Measurements from ENCODE around the gene WDR36.

Gene WDR36

DNA sequence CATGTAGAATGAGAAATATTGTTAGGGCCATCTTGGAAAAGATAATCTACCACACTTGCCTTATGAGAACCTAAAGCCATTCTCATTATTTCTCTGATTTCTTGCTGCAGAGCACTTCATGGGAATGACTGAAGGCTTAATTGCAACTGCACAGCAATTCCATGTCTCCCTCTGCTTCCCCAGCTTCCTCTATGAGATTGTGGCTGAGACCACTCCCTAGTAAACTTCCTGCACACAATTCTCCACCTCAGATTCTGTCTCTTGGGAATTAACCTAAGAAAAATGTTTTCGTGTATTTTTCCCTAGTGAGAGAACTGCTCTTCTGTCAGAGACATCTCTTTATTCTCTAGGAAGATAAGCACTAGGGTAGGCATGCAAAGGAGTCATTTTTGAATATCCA is 76.5 kb downstream of the WDR36 start:
- WGBS = no CpG with 5 or more reads among the region's 1 CpG

DNA sequence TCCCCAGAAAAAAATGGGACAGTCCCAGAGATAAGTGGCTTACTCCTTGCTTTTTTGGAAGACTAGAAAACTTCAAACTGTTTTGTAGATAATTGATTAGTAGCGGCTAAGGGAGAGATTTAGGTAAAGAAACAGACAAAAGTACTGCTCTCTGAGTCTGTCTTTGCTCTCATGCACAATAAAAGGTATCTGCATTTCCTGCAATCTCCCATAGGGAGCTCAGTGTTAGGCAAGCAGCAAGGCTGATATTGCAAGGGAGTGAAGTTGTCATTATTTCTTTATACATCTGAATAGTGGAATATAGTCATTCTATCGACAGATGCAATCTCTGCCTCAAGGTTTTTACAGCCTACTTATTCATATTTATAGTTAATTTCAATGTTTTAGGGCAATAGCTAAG is 77.1 kb downstream of the WDR36 start:
- DNase-seq = no peak
- no peak overlapping the region for H4K8ac ChIP-seq (ENCODE audit: low read length)
- H3K27ac ChIP-seq (ENCODE audit: low read length, poor library complexity, severe bottlenecking) = no peak overlapping the region
- H2BK12ac ChIP-seq (ENCODE audit: low read length in 2 of 2) = no peak overlapping the region
- H3K9ac ChIP-seq (ENCODE audit: low read length) = no peak overlapping the region
- H2BK15ac ChIP-seq (ENCODE audit: low read depth, poor library complexity, severe bottlenecking) = no peak overlapping the region
- H3K36me3 ChIP-seq (ENCODE audit: control insufficient read depth in 1 of 2, insufficient read depth in 2 of 2, low read depth in 1 of 2, low read length in 2 of 2) = no peaks in the 10 kb centered on the region
- no peak overlapping the region for H3K18ac ChIP-seq (ENCODE audit: low read depth in 1 of 2, low read length in 2 of 2)
- H4K91ac ChIP-seq (ENCODE audit: low read length) = no peak overlapping the region
- H3K4ac ChIP-seq (ENCODE audit: low read depth in 1 of 2, low read length in 2 of 2) = no peak overlapping the region
- no peak overlapping the region for H3K4me3 ChIP-seq (ENCODE audit: insufficient read depth in 1 of 2, low read depth in 1 of 2, low read length in 2 of 2)
- no peak overlapping the region for H3K14ac ChIP-seq (ENCODE audit: low read length in 2 of 2)
- no peaks in the 10 kb centered on the region for H3K79me1 ChIP-seq (replicated peaks; ENCODE audit: low read length, poor library complexity, severe bottlenecking)
- H2BK5ac ChIP-seq (ENCODE audit: low read depth, low read length, poor library complexity, severe bottlenecking) = no peak overlapping the region
- H3K9me3 ChIP-seq (ENCODE audit: control insufficient read depth, low read length) = no peaks in the 10 kb centered on the region
- no peak overlapping the region for H2AFZ ChIP-seq (ENCODE audit: low read depth, low read length)
- H3K4me2 ChIP-seq (ENCODE audit: low read length, poor library complexity, severe bottlenecking) = no peak overlapping the region
- no peaks in the 10 kb centered on the region for H3K27me3 ChIP-seq (ENCODE audit: control insufficient read depth in 1 of 2, insufficient read depth in 1 of 2, low read length in 2 of 2)
- H2BK120ac ChIP-seq (ENCODE audit: low read depth, low read length) = no peak overlapping the region
- no peak overlapping the region for H2AK5ac ChIP-seq (ENCODE audit: low read length, severe bottlenecking)
- H3K23ac ChIP-seq (ENCODE audit: low read length in 2 of 2) = no peak overlapping the region
- no peaks in the 10 kb centered on the region for H3K4me1 ChIP-seq (ENCODE audit: control insufficient read depth, insufficient read depth, low read depth, low read length)
- 100% methylated on average over 1 of the region's 2 CpGs for WGBS

More for the DNA sequence above, 76.5 kb downstream of the WDR36 start:
- Histone ChIP-seq H4K8ac (ENCODE audit: low read length) (no peak overlapping the region), H3K79me1 (replicated peaks; ENCODE audit: low read length, poor library complexity, severe bottlenecking) (no peaks in the 10 kb centered on the region), H3K18ac (ENCODE audit: low read depth in 1 of 2, low read length in 2 of 2) (no peak overlapping the region), H2AFZ (ENCODE audit: low read depth, low read length) (no peak overlapping the region), H3K27me3 (ENCODE audit: control insufficient read depth in 1 of 2, insufficient read depth in 1 of 2, low read length in 2 of 2) (no peaks in the 10 kb centered on the region), H3K4ac (ENCODE audit: low read depth in 1 of 2, low read length in 2 of 2) (no peak overlapping the region), H3K9me3 (ENCODE audit: control insufficient read depth, low read length) (no peaks in the 10 kb centered on the region), H3K23ac (ENCODE audit: low read length in 2 of 2) (no peak overlapping the region), H3K4me3 (ENCODE audit: insufficient read depth in 1 of 2, low read depth in 1 of 2, low read length in 2 of 2) (no peak overlapping the region), H2AK5ac (ENCODE audit: low read length, severe bottlenecking) (no peak overlapping the region), H3K4me2 (ENCODE audit: low read length, poor library complexity, severe bottlenecking) (no peak overlapping the region), H3K4me1 (ENCODE audit: control insufficient read depth, insufficient read depth, low read depth, low read length) (no peaks in the 10 kb centered on the region), H2BK12ac (ENCODE audit: low read length in 2 of 2) (no peak overlapping the region), H3K27ac (ENCODE audit: low read length, poor library complexity, severe bottlenecking) (no peak overlapping the region), H2BK15ac (ENCODE audit: low read depth, poor library complexity, severe bottlenecking) (no peak overlapping the region), H3K36me3 (ENCODE audit: control insufficient read depth in 1 of 2, insufficient read depth in 2 of 2, low read depth in 1 of 2, low read length in 2 of 2) (no peaks in the 10 kb centered on the region), H2BK5ac (ENCODE audit: low read depth, low read length, poor library complexity, severe bottlenecking) (no peak overlapping the region), H3K9ac (ENCODE audit: low read length) (no peak overlapping the region), H4K91ac (ENCODE audit: low read length) (no peak overlapping the region), H3K14ac (ENCODE audit: low read length in 2 of 2) (no peak overlapping the region), H2BK120ac (ENCODE audit: low read depth, low read length) (no peak overlapping the region)
- no peak for DNase-seq

DNA sequence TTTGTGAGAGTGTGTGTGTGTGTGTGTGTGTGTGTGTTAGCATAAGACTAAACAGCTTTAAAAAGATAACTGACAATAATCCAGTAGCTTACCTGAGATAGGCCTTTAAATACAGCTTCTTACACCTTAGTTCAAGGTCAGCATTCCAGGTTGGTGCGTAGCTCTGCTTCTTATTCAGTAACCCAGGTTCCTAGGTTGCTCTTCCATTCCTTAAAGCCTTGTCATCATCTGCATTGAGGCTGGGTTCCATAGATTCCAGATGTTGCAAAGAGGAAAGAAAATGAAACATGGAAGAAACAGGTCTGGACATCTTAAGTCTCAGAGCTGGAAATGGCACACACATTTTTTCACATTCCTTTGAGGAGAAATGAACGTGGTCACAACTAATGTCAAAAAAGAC is 78.1 kb downstream of the WDR36 start:
- H3K18ac ChIP-seq (ENCODE audit: low read depth in 1 of 2, low read length in 2 of 2) = no peak overlapping the region
- 73% methylated on average over 2 of the region's 2 CpGs for WGBS

DNA sequence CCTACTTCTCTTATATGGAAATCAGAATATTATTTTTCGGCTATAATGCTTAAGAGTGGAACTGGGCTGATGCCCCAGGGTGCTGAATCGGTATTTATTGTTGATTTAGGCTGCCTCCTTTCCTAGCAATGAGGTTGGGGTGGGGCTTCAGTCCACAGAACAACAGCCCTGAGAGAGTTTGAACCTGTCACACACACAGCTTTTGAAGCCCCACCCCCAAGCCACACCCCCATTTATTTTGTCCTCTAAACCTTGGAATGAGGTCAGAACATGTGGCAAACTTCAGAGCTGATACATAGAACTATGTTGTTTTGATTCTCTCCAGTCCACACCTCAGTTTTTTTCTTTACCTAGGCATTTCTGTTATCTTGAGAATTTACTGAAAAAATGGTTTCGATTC is 80.4 kb downstream of the WDR36 start:
- Histone ChIP-seq H2AFZ (ENCODE audit: low read depth, low read length) (no peak overlapping the region), H2BK120ac (ENCODE audit: low read depth, low read length) (no peak overlapping the region), H3K27ac (ENCODE audit: low read length, poor library complexity, severe bottlenecking) (no peak overlapping the region), H3K14ac (ENCODE audit: low read length in 2 of 2) (no peak overlapping the region), H3K4me2 (ENCODE audit: low read length, poor library complexity, severe bottlenecking) (no peak overlapping the region), H3K9ac (ENCODE audit: low read length) (no peak overlapping the region), H3K4me1 (ENCODE audit: control insufficient read depth, insufficient read depth, low read depth, low read length) (no peaks in the 10 kb centered on the region), H3K4me3 (ENCODE audit: insufficient read depth in 1 of 2, low read depth in 1 of 2, low read length in 2 of 2) (no peak overlapping the region), H2AK5ac (ENCODE audit: low read length, severe bottlenecking) (no peak overlapping the region), H3K9me3 (ENCODE audit: control insufficient read depth, low read length) (no peaks in the 10 kb centered on the region), H4K91ac (ENCODE audit: low read length) (no peak overlapping the region), H3K36me3 (ENCODE audit: control insufficient read depth in 1 of 2, insufficient read depth in 2 of 2, low read depth in 1 of 2, low read length in 2 of 2) (no peaks in the 10 kb centered on the region), H2BK12ac (ENCODE audit: low read length in 2 of 2) (no peak overlapping the region), H3K4ac (ENCODE audit: low read depth in 1 of 2, low read length in 2 of 2) (no peak overlapping the region), H3K23ac (ENCODE audit: low read length in 2 of 2) (no peak overlapping the region), H2BK15ac (ENCODE audit: low read depth, poor library complexity, severe bottlenecking) (no peak overlapping the region), H2BK5ac (ENCODE audit: low read depth, low read length, poor library complexity, severe bottlenecking) (no peak overlapping the region), H4K8ac (ENCODE audit: low read length) (no peak overlapping the region), H3K79me1 (replicated peaks; ENCODE audit: low read length, poor library complexity, severe bottlenecking) (no peaks in the 10 kb centered on the region), H3K18ac (ENCODE audit: low read depth in 1 of 2, low read length in 2 of 2) (no peak overlapping the region), H3K27me3 (ENCODE audit: control insufficient read depth in 1 of 2, insufficient read depth in 1 of 2, low read length in 2 of 2) (peaks cover 0 to 5% of the 10 kb centered on the region in 2 experiments)
- no peak for DNase-seq
- 100% methylated on average over 2 of the region's 3 CpGs for WGBS

More for the DNA sequence above, 78.1 kb downstream of the WDR36 start:
- Histone ChIP-seq H2BK15ac (ENCODE audit: low read depth, poor library complexity, severe bottlenecking) (no peak overlapping the region), H3K14ac (ENCODE audit: low read length in 2 of 2) (no peak overlapping the region), H4K8ac (ENCODE audit: low read length) (no peak overlapping the region), H4K91ac (ENCODE audit: low read length) (no peak overlapping the region), H3K9ac (ENCODE audit: low read length) (no peak overlapping the region), H3K4me3 (ENCODE audit: insufficient read depth in 1 of 2, low read depth in 1 of 2, low read length in 2 of 2) (no peak overlapping the region), H3K9me3 (ENCODE audit: control insufficient read depth, low read length) (no peaks in the 10 kb centered on the region), H3K4ac (ENCODE audit: low read depth in 1 of 2, low read length in 2 of 2) (no peak overlapping the region), H2AFZ (ENCODE audit: low read depth, low read length) (no peak overlapping the region), H2BK12ac (ENCODE audit: low read length in 2 of 2) (no peak overlapping the region), H2BK120ac (ENCODE audit: low read depth, low read length) (no peak overlapping the region), H3K36me3 (ENCODE audit: control insufficient read depth in 1 of 2, insufficient read depth in 2 of 2, low read depth in 1 of 2, low read length in 2 of 2) (no peaks in the 10 kb centered on the region), H3K79me1 (replicated peaks; ENCODE audit: low read length, poor library complexity, severe bottlenecking) (no peaks in the 10 kb centered on the region), H3K27me3 (ENCODE audit: control insufficient read depth in 1 of 2, insufficient read depth in 1 of 2, low read length in 2 of 2) (peaks cover 0 to under 1% of the 10 kb centered on the region in 2 experiments), H3K27ac (ENCODE audit: low read length, poor library complexity, severe bottlenecking) (no peak overlapping the region), H3K4me1 (ENCODE audit: control insufficient read depth, insufficient read depth, low read depth, low read length) (no peaks in the 10 kb centered on the region), H3K23ac (ENCODE audit: low read length in 2 of 2) (no peak overlapping the region), H2AK5ac (ENCODE audit: low read length, severe bottlenecking) (no peak overlapping the region), H2BK5ac (ENCODE audit: low read depth, low read length, poor library complexity, severe bottlenecking) (no peak overlapping the region), H3K4me2 (ENCODE audit: low read length, poor library complexity, severe bottlenecking) (no peak overlapping the region)
- DNase-seq = no peak
